ENCODE results near the gene ASB15.

DNA sequence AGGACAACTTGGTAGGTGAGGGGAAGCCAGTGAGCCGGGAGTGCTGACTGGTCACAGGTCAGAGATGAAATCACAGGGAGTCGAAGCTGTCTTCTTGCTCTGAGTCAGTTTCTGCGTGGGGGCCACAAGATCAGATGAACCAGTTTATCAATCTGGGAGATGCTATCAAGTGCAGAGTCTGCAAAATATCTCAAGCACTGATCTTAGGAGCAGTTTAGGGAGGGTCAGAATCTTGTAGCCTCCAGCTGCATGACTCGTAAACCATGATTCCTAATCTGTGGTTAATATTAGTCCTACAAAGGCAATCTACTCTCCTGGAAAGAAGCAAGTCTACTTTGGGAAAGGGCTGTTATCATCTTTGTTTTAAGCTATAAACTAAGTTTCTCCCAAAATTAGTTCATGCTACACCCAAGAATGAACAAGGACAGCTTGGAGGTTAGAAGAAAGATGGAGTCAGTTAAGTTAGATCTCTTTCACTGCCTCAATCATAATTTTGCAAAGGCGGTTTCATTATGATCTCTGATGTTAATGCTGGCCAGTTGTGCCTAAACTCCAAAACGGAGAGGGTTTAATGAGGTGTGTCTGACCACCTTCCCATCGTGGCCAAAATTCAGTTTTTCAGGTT lies 45.6 kb downstream of the ASB15 start:
- TF ChIP-seq YY1 (IDR thresholded peaks at IDR 0.05; ENCODE audit: insufficient read depth, insufficient read length), result no peak
- no peak for TF ChIP-seq SUZ12 (IDR thresholded peaks at IDR 0.05; ENCODE audit: extremely low read depth, insufficient read depth, insufficient read length)
- TF ChIP-seq ZNF274 (IDR thresholded peaks at IDR 0.05; ENCODE audit: low read depth, low read length), result no peak

Data from NT2/D1 (cell line).